GM12865 (cell line): ENCODE data around the gene ZNF672.
A peak's percentile ranks its signal among the peaks of the same experiment; 100 is the strongest.

Experiments
- DNase-seq: peaks from one replicate; pipeline ENCODE4 v3.0.0; 2010; ENCODE audit warnings: low read depth
- H3K4me3 ChIP-seq: 2 replicates; pipeline ENCODE4 v1.5.1; 2011; ENCODE audit warnings: mild to moderate bottlenecking, low read depth, low read length, control low read depth
- TF ChIP-seq, protein P1 (sequence below): IDR thresholded peaks from 2 replicates; pipeline ENCODE4 v1.5.1; 2011; ENCODE audit warnings: low read length, control low read depth, low read depth, inconsistent platforms; ENCODE audit not compliant: insufficient read depth; ENCODE audit errors: missing control alignments

ZNF672 gene

DNA sequence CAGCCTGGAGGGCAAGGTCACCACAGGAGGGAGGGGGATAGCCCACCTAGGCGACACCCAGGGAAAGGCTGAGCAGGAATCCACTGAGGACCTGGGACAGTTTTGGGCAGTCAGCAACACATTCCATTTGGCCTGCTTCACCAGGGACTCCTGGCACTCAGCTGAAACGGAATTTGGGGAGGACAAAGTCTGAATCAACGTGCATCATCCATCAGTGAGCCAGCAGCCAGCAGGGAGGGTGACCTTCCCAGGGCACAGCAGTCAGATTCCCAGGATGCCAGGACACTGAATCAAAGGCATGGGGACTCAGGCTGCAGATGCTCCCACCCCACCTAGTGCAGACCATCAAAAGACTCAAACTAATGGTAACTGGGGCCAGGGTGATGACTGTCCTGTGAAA, 16.9 kb upstream of the ZNF672 start:
- no peak for DNase-seq
- TF ChIP-seq, protein P1, sequence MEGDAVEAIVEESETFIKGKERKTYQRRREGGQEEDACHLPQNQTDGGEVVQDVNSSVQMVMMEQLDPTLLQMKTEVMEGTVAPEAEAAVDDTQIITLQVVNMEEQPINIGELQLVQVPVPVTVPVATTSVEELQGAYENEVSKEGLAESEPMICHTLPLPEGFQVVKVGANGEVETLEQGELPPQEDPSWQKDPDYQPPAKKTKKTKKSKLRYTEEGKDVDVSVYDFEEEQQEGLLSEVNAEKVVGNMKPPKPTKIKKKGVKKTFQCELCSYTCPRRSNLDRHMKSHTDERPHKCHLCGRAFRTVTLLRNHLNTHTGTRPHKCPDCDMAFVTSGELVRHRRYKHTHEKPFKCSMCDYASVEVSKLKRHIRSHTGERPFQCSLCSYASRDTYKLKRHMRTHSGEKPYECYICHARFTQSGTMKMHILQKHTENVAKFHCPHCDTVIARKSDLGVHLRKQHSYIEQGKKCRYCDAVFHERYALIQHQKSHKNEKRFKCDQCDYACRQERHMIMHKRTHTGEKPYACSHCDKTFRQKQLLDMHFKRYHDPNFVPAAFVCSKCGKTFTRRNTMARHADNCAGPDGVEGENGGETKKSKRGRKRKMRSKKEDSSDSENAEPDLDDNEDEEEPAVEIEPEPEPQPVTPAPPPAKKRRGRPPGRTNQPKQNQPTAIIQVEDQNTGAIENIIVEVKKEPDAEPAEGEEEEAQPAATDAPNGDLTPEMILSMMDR: no peak
- H3K4me3 ChIP-seq: no peak overlapping the region

DNA sequence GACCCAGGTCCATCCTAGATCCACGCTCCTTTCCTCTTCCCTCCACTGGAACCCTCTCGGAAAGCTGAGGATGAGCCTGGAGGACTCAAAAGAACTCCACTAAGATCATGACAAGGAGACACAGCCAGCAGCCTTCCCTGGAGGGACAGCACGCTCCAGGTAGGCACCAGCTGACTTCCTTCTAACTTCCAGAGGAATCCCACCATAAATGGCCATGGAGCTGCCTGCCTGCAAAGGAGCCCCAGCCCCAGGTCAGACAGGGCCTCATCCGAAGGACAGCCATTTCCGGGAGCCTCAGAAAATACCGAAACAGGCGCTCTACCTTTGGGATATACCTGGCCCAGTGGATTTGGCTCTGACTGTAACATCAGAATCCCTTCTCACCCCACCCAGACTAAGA, 16.4 kb upstream of the ZNF672 start:
- DNase-seq: no peak
- no peak overlapping the region for H3K4me3 ChIP-seq
- TF ChIP-seq, protein P1: no peak

DNA sequence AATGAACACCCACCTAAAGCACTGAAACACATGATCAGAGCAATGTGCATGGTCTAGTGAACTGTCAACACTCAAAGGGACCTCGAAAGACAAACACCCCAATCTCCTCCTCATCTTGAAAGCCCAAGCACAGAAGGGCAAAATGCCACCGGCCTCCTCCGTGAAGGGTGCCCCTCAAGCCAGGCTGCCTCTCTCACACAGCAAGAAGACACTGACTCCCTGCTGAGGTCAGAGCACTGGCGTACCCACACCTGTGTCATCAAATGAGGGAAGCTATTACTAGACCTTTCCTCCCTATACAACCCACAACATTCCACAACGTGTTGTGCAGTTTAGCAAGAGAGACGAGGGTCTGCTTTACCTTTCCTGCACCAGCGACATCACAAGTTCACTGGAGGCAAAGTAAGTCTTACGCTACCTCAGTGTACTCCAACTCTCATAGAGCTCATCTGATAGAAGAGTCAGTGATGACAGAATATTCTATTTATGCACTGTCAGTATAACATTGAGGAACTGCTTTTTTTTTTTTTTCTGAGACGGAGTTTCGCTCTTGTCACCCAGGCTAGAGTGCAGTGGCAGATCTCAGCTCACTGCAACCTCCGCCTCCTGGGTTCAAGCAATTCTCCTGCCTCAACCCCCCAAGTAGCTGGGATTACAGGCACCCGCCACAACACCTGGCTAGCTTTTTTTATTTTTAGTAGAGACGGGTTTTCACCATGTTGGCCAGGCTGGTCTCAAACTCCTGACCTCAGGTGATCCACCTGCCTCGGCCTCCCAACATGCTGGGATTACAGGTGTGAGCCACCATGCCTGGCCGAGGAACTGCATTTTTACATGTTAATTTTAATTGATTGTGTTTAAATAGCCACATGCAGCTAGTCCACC, 15.6 kb upstream of the ZNF672 start:
- peak overlapping the region; percentile 9; the same call in 1 of the 2 replicates for H3K4me3 ChIP-seq
- DNase-seq: peak; percentile 49
- TF ChIP-seq, protein P1: no peak

DNA sequence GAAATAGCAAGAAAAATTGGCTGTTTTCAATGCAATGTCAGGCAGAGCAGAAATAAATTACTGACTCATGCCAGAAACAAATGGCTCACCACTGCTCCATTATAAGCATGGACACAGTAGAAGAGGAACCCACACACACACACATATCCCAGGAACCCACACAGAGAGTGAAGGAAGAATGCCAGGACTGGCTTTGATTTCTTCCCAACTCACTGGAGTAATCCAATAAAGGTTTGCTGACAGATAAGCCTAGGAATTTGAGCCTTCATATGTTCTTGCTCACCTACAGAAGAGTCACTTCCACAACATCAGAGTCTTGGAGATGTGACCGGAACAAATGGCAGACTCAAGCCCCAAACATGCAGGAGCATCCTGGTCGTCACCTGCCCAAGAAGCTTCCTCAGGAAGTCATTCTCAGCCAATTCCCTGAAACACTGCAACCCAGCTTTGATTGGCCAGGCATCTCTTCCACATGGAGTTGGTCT, 14.5 kb upstream of the ZNF672 start:
- DNase-seq: no peak
- TF ChIP-seq, protein P1: no peak
- no peak overlapping the region for H3K4me3 ChIP-seq

DNA sequence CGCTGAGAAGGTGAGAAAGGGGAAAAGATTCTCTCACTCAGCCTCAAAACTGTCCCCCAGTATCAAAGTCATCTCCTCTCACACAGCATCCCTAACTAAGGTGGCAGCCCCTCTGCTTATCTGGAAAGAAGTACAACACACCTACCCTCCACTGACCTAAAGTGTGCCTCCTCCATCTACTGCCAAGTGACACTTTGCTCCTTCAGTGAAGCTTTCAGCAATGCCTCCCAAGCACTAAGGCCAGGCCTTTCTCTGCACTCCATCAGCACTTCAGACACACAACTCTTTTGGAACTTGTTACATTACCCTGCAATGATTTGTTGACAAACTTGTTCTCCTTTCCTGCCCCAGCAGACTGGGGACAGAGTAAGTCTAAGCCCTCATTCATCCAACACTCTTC, 13.7 kb upstream of the ZNF672 start:
- DNase-seq: no peak
- H3K4me3 ChIP-seq: no peak overlapping the region
- TF ChIP-seq, protein P1: no peak

DNA sequence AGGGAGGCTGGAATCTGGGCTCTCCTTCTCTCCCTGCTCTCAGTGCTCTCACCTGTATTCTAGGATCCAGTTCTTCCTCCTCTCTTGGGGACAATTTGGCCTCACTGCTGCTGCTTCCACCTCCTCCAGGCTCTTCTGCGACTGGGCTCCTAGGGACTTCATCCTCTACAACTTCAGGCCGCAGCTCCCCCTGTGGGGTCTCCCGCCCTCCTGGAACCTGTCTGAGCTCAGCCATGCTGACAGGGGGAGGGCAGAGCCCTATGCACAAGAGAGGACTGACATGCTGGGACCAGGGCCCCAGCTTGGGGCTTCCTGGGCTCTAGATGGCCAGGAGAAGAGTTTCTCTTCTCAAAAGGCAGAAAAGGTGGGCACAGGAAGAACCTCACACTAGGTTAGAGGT, 13.3 kb upstream of the ZNF672 start:
- H3K4me3 ChIP-seq: peak overlapping the region; percentile 75
- TF ChIP-seq, protein P1: no peak
- DNase-seq: no peak
